Peyer's patch (tissue), 4 donors: ENCODE measurements around the gene VTI1A.

ENCODE experiments used
- POLR2A ChIP-seq, 2 donors: fragments of 450-650 bp; IDR thresholded peaks; one replicate each; pipeline ENCODE4 v1.5.1; 2017; ENCODE audit warnings: antibody characterized with exemption in 2 of 2, mild to moderate bottlenecking in 2 of 2, moderate library complexity in 2 of 2
- TF ChIP-seq, protein P1 (sequence below), 6 experiments: fragments of 450-650 bp in 4 of 6; fragments of 200-600 bp in 2 of 6; sonication (generic) in 1 of 6; IDR thresholded peaks; one replicate each; pipeline ENCODE4 v1.5.1; 2017 to 2019; ENCODE audit warnings: antibody characterized with exemption in 6 of 6, mild to moderate bottlenecking in 3 of 6, moderate library complexity in 1 of 6

DNA sequence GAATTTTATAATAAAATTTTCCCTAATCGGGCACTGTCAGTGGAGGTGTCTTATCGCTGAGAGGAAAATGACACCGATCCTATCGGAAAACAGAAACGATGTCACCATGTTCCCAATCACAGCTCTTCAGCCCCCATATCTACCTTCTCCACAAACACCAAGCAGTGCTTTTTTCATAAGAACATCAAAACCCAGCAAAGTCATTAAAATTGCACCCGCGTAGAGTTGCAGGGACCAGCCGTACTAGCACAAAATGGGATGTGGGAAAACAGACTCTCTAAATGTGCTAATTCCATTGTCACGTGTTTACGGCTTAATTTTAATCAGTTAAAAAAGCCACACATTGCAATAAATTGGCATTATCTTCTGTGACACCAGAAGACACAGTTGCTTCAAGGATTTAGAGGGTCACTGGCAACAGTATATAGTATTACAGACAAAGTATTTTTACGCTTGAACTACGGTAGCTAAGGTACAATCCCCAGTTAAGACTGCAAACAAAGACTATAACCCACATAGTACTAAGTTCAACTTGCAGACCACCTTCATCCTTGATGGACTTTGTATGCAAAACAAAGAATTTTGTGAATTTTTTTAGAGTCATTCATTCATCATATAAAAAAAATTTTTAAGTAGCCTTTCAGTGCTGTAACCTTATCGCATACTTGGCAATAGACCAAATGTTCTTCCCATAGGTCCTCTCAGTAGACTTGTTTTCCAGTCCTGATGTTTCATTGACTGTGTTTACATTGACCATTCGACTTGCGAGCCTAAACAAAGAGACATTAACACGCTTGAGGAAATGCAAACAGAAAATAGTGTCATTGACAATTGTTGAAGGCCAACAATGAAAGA lies 116.0 kb downstream of the VTI1A start:
- no peak for TF ChIP-seq POLR2A (IDR thresholded peaks at IDR 0.05)
- TF ChIP-seq, protein P1, sequence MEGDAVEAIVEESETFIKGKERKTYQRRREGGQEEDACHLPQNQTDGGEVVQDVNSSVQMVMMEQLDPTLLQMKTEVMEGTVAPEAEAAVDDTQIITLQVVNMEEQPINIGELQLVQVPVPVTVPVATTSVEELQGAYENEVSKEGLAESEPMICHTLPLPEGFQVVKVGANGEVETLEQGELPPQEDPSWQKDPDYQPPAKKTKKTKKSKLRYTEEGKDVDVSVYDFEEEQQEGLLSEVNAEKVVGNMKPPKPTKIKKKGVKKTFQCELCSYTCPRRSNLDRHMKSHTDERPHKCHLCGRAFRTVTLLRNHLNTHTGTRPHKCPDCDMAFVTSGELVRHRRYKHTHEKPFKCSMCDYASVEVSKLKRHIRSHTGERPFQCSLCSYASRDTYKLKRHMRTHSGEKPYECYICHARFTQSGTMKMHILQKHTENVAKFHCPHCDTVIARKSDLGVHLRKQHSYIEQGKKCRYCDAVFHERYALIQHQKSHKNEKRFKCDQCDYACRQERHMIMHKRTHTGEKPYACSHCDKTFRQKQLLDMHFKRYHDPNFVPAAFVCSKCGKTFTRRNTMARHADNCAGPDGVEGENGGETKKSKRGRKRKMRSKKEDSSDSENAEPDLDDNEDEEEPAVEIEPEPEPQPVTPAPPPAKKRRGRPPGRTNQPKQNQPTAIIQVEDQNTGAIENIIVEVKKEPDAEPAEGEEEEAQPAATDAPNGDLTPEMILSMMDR (IDR thresholded peaks at IDR 0.05): no peak
